Lower lobe of right lung (tissue), 2 donors: ENCODE results near the gene NUTM2A. TPM values are rescaled to one million over a fixed set of nuclear protein-coding genes. Genes with fewer than 3 reads are reported as not detected.
A peak's percentile ranks its signal among the peaks of the same experiment; 100 is the strongest.
"Not testable (repeated sequence)": the region's sequence is repeated elsewhere in the genome, so short reads cannot be mapped to it uniquely, and the experiment has no call there.

Experiments used
- ATAC-seq, 2 donors: fragments of 200-7000 bp; cut with Tn5 transposase; one replicate each; pipeline ENCODE4 v1.9.1; 2020 to 2022; ENCODE audit warnings: mild to moderate bottlenecking in 2 of 2, moderate library complexity in 2 of 2
- DNase-seq: peaks from one replicate; pipeline ENCODE4 v3.0.0-alpha.2; 2020
- H3K27ac ChIP-seq: fragments of 200-600 bp; one replicate; pipeline ENCODE4 v1.8.0; 2022
- H3K27me3 ChIP-seq: fragments of 200-600 bp; one replicate; pipeline ENCODE4 v1.8.0; 2022; ENCODE audit warnings: low read depth
- H3K36me3 ChIP-seq: fragments of 200-600 bp; one replicate; pipeline ENCODE4 v1.8.0; 2022; ENCODE audit warnings: mild to moderate bottlenecking
- H3K4me1 ChIP-seq: fragments of 200-600 bp; one replicate; pipeline ENCODE4 v1.8.0; 2022
- H3K4me3 ChIP-seq: fragments of 200-600 bp; one replicate; pipeline ENCODE4 v1.8.0; 2022; ENCODE audit warnings: mild to moderate bottlenecking
- H3K9me3 ChIP-seq: fragments of 200-600 bp; one replicate; pipeline ENCODE4 v1.8.0; 2022
- intact Hi-C: fragments of 100-400 bp; cut with DNase I; formaldehyde crosslinking; loops from one replicate; pipeline ENCODE4 v1.11.0; 2022
- total RNA-seq: library from RNA; stranded (reverse); fragmentation: NEBNext Ultra II Directional; extraction: Animal tissue kit (Norgen Biotek cat#: 25700); gene quantifications from one replicate; pipeline ENCODE4 v1.2.1, GENCODE V29; 2021
- donor health status: DM: no; HTN: yes; CAD: no; lungs with severe emphysema.

Gene NUTM2A
- total RNA-seq, 1 donor from 2014 or later, result 2.3 TPM

DNA sequence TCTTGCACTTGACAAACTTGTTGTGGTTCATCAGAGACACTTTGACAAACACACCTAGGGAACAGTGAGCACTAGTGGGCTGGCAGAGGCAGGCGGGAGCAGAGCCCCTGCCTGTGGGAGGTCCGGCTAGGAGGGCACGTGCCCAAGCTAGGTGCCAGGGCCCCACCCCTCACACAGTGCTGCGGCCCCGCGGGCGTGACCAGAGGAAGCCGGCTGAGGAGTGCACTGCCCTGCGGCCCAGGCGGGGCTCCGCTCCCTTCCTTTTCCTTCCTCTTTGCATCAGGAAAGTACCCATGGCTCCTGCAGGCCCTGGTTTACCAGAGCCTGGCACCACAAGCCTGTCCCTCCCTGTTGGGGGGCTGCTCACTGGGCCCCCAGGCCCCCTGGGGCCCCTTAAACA, 9.1 kb upstream of the NUTM2A start:
- intact Hi-C loops, H3K4me3 ChIP-seq, H3K4me1 ChIP-seq, H3K36me3 ChIP-seq, H3K27me3 ChIP-seq, H3K9me3 ChIP-seq: not testable (repeated sequence)
- ATAC-seq (peak; percentile 57 to 73), DNase-seq (peak; percentile 54)
- H3K27ac ChIP-seq, result peak overlapping the region; percentile 31

DNA sequence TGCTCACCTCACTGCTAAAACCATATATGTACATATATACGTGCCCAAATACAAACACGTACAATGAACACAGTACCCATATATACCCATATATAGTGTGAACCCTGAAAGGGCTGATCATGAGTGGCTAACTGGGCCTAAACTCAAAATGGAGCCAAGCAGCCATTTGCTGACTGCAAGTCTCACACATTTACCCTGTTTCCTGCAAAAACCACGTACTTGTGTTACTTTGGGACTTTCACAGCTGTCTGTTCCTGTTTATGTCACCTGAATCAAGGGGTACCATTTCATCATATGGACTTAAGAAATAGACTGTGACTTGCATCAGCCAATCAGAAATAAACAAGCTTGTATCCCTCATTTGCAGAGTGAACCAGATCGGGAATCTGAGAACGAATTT, 5.9 kb upstream of the NUTM2A start:
- ATAC-seq, intact Hi-C loops, H3K4me1 ChIP-seq, H3K27me3 ChIP-seq, DNase-seq, H3K9me3 ChIP-seq, H3K36me3 ChIP-seq, H3K4me3 ChIP-seq, H3K27ac ChIP-seq: not testable (repeated sequence)

DNA sequence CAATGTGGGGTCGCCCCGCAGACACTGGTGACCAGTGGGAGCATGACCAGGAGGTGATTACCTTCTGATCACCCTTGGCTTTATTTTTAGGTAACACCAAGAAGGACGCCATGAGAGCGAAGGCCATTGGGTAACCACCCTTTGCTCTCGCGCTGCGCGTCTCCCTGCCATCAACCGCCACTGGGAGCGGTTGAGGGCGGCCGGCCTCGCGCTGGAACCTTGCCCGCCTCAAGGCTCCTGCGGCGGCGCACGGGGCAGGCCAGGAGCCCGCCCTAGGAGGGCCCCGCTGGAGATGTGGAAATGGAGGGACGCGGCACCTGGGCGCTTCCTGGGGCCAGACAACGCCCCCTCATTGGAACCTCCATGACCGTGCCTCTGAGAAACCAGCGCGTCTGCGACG, 2.5 kb upstream of the NUTM2A start:
- ATAC-seq, DNase-seq, intact Hi-C loops: not testable (repeated sequence)

GRCh38 chr10:87228247-87228646, 3.0 kb downstream of the NUTM2A start:
- intact Hi-C loops, H3K9me3 ChIP-seq, H3K27me3 ChIP-seq, DNase-seq, H3K27ac ChIP-seq, H3K36me3 ChIP-seq, ATAC-seq, H3K4me3 ChIP-seq, H3K4me1 ChIP-seq: not testable (repeated sequence)

More for the DNA sequence above, 2.5 kb upstream of the NUTM2A start:
- not testable (repeated sequence) for H3K4me3 ChIP-seq, H3K27ac ChIP-seq, H3K36me3 ChIP-seq, H3K4me1 ChIP-seq, H3K9me3 ChIP-seq, H3K27me3 ChIP-seq

GRCh38 chr10:87229211-87229610, 4.0 kb downstream of the NUTM2A start:
- not testable (repeated sequence) for DNase-seq

DNA sequence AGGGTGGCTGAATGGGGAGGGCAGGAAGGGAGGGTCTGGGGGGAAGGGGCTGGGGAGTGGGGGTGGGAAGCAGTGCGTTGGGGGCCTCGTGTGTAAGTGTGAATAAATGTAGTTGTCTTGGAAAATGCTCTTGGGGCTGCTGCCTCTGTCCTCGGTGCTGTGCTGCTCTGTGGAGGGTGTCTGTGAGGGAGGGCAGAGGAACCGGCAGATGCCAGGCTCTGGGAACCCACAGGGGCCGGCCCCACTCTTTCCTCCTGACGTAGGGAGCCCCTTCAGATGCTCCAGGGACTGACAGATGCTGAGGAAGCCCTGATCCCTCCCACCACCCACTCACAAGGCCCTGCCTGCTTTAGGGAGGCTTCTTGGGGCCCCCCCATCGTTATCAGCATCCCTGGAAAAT, 9.6 kb downstream of the NUTM2A start:
- DNase-seq, H3K4me1 ChIP-seq, H3K27ac ChIP-seq, intact Hi-C loops, H3K4me3 ChIP-seq, H3K36me3 ChIP-seq, ATAC-seq, H3K9me3 ChIP-seq, H3K27me3 ChIP-seq: not testable (repeated sequence)

More at GRCh38 chr10:87229211-87229610, 4.0 kb downstream of the NUTM2A start:
- H3K4me3 ChIP-seq, H3K4me1 ChIP-seq, ATAC-seq, H3K9me3 ChIP-seq, H3K27me3 ChIP-seq, intact Hi-C loops, H3K27ac ChIP-seq, H3K36me3 ChIP-seq: not testable (repeated sequence)

GRCh38 chr10:87237244-87237643, 12.0 kb downstream of the NUTM2A start:
- H3K27ac ChIP-seq, H3K4me3 ChIP-seq, DNase-seq, H3K4me1 ChIP-seq, intact Hi-C loops, H3K27me3 ChIP-seq, H3K9me3 ChIP-seq, H3K36me3 ChIP-seq, ATAC-seq: not testable (repeated sequence)

GRCh38 chr10:87239346-87239808, 14.1 kb downstream of the NUTM2A start:
- H3K4me3 ChIP-seq, H3K4me1 ChIP-seq, intact Hi-C loops, DNase-seq, H3K27me3 ChIP-seq, H3K36me3 ChIP-seq, H3K27ac ChIP-seq, H3K9me3 ChIP-seq: not testable (repeated sequence)
- peak in 1 of 2 donors; percentile 64 for ATAC-seq

- not testable (repeated sequence) for ATAC-seq, DNase-seq, H3K4me1 ChIP-seq
Observed at GRCh38 chr10:87242192-87242591, 16.9 kb downstream of the NUTM2A start.

GRCh38 chr10:87247335-87247734, 22.1 kb downstream of the NUTM2A start:
- H3K36me3 ChIP-seq, H3K27ac ChIP-seq, ATAC-seq, H3K4me1 ChIP-seq, intact Hi-C loops, H3K4me3 ChIP-seq, DNase-seq, H3K9me3 ChIP-seq, H3K27me3 ChIP-seq: not testable (repeated sequence)

More at GRCh38 chr10:87242192-87242591, 16.9 kb downstream of the NUTM2A start:
- intact Hi-C loops, H3K36me3 ChIP-seq, H3K4me3 ChIP-seq, H3K9me3 ChIP-seq, H3K27me3 ChIP-seq, H3K27ac ChIP-seq: not testable (repeated sequence)

DNA sequence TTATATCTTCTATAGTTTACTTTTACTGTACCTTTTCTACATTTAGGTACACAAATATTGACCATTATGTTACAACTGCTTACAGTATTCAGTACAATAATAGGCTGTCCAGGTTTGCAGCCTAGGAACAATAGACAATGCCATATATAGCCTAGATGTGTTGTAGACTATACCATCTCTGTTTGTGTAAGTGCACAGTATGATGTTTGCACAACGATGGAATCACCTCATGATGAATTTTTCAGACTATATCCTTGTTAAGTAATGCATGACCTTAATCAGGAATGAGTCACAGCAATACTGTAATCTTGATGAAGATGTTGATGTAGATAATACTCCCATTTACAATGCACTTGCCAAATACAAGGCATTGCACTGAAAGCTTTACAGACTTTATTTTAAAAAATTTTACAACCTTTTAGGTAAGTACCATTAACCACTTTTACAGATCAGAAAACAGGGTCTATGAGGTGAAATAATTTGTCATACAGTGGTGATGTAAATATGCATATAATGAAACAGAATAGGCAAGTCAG, 23.6 kb downstream of the NUTM2A start:
- DNase-seq, H3K27ac ChIP-seq, H3K36me3 ChIP-seq, H3K4me3 ChIP-seq, H3K27me3 ChIP-seq, ATAC-seq, H3K9me3 ChIP-seq, intact Hi-C loops, H3K4me1 ChIP-seq: not testable (repeated sequence)

DNA sequence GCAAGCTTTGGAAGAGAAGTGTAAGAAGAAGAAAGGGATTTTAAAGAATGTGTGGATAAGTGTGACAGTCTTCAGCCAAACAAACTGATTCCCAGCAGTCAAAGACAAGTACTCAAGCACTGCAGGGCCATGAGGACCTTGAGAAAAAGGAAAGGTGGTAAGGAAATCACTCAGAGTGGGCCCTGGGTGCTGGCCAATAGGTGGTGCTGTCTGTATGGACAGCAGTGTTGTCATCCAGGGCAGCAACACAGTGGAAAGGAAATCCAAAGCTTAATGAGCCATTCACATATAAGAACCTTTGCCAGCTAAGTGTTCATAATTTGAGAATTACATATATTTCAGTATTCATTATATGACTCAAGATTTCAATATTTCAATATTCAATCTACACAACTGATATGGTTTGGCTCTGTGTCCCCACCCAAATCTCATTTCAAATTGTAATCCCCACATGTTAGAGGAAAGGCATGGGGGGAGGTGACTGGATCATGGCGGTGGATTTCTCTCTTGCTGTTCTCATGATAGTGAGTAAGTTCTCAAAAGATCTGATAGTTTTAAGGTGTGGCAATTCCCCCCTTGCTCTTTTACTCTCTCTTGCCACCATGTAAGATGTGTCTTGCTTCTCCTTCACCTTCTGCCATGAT, 55.6 kb downstream of the NUTM2A start:
- peak in 1 of 2 donors; percentile 54 for ATAC-seq
- not testable (repeated sequence) for H3K27ac ChIP-seq

More for the DNA sequence above, 55.6 kb downstream of the NUTM2A start:
- intact Hi-C loops, H3K4me3 ChIP-seq, H3K4me1 ChIP-seq, H3K27me3 ChIP-seq, DNase-seq, H3K36me3 ChIP-seq, H3K9me3 ChIP-seq: not testable (repeated sequence)
